GM19328 (cell line): ENCODE data around the gene SCN8A.

ENCODE experiments used
- ATAC-seq: cut with Tn5 transposase; IDR thresholded peaks from one replicate; pipeline ENCODE4 v1.9.1; 2021; ENCODE audit warnings: mild to moderate bottlenecking, moderate library complexity; ENCODE audit not compliant: unreplicated experiment

Gene SCN8A

DNA sequence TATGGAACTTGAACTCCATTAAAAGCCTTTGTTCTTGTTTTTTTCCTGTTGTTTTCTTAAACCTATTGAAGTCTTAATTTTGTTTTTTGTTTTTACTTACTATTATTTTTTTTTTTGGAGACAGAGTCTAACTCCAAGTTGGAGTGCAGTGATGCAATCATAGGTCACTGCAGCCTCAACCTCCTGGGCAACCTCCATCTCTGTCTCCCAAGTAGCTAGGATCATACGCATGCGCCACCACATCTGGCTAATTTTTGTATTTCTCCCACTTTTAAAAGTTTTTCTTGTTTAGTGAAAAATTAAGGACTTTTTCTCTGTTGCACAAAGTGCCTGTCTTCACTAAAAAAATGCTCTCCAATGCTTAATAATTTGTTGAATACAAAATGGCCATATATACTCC, 76.2 kb downstream of the SCN8A start:
- ATAC-seq, result no peak

DNA sequence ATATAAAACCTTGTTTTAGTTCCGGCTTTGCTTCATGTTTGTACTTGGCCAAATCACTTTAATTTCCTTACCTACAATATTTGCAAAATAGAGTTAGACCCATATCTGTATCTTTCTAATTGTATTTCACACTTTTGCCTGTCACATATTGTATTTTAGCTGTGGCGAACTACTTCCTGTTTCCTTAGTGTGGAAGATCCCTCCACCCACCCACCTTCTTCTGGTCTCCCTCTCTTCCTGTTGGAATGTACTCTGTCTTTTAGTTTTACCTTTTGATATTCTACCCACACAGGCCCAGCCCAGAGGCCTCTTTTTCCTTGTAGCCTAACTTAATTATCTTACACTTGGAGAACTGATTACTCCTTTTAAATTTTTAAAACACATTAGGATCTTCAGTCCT, 78.2 kb downstream of the SCN8A start:
- no peak for ATAC-seq

DNA sequence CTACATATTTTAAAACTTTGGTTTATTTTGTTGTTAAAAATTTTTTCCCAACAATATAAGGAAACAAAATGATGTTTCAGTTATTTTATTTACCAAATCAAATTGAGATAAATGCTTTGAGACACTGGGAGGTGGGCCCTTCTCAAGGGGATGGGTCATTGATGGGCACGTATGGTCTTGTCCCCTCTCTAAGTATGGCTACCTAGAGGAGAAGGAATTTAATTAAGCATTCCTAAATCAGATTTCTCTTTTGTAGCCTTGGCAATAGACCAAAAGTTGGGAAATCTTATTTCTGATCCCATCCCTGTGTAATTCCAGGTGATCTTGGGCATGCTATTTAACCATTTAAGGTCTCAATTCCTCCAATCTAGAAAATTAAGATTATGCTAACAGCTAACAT, 79.0 kb downstream of the SCN8A start:
- ATAC-seq, result no peak

DNA sequence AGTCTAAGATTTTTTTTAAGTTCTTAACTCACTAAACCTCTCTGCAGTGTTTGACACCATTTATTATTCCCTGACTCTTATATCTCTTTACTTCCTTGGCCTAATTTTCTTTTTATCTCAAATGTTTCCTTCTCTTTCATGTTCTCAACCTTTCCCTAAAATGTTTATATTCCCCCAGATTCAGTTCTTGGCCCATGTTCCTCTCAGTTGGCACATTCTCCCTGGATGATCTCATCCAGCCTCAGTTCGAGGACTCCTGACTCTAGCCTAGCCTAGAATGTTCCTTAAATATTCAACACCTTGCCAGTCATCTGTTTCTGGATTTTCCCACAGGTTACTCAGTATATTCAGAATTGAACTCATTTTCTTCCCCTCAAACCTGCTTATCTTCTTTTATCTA, 81.3 kb downstream of the SCN8A start:
- no peak for ATAC-seq

DNA sequence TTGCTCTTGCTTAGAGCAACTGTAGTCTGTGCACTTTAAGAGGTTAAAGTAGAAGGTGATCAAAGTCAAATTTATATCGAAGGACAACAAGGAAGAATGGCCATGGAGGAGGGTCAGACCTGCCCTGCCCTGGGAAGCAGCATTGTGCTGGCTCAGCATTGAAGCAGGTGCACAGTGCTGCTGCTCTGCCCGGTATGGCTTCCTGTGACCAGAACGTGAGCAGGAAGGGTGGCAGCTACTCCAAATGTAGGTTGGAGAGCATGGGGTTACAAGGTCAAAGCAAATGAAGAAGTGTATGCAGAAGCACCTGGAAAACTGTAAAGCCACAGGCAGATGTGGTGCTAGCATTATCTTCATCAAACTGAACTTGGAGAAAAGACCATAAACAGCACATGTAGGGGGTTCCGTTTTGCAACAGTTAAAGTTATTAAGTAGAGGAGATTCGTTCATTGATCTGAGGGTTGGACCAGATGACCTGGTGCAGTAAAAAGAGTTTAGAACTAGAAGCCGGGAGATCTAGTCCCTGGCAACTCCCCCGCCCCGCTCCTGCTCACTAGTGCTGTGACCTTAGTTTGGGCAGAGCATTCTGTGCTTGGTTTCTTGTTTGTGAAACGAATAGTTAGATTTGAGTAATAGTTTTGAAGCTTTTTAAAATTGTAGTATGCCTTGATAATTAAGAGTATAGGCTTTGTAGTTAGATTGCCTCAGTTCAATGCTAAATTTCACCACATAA, 84.2 kb downstream of the SCN8A start:
- ATAC-seq, result no peak

DNA sequence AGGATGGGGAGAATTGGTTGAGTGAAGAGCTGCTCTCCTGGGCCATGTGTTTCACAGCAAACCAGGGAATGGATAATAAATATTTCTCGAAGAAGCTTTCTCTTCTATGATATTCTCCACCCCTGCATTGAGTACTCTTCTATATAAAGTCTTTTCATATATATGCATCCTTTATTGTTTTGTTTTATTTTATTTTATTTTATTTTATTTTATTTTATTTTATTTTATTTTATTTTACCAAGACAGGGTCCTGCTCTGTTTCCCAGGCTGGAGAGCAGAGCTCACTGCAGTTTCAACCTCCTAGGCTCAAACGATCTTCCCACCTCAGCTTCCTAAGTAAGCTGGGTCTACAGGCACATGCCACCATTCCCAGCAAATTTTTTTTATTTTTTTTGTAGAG, 85.8 kb downstream of the SCN8A start:
- no peak for ATAC-seq

DNA sequence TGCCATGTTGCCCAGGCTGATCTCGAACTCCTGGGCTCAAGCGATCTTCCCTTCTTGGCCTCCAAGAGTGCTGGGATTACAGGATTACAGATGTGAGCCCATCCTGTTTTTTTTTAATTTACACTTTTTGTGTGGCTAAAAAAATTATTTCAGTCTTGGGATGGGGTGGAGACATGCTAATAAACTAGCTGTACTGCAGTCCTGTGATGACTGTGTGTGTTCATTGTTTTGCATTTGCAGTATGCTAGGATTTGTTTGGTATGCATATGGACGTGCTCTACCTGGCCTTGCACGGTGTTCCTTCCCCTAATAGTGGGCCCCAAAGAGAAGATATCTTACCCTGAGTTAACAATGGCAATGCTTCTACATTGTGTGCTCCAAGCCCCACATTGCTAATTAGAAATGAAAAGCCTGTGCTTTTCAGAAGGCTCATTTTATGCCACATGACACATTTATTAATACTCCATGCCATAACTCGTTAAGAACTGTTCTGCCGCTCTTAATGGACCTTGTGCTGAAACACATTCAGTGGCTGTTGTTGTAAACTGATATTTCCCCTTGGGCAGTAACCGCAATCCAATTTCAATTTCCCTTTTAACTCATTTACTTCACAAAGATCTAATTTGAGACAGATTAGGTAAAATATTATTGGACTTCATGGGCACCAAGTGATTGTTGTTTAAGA, 86.4 kb downstream of the SCN8A start:
- ATAC-seq, result no peak

DNA sequence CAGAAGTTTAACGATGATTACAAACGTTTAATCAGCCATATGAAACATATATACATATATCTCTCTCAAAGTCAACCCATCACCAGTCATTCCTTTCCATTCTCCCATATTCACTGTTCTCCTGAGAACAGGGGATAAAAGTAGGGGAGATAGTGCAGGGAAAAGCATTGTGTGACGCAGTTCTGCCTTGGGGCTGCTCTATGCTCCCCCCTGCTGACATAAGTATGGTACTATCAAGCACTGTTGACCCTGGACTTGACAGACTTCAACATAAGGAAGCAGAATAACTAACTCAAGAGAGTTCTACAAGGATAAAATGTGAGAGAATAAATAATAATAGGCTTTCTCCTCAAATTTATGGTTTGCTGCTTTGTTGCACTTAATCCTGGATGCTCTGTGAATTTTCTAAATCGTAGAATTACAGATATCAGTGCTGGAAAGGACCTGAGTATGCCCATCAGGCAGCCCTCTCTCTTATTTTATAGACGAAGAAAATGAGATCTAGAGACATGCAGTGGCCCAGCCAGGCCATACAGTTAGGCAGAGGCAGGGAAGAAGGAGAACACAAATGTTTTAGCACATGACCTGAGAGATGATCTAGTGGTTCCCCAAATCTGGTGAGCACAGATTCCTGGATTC, 87.2 kb downstream of the SCN8A start:
- no peak for ATAC-seq

DNA sequence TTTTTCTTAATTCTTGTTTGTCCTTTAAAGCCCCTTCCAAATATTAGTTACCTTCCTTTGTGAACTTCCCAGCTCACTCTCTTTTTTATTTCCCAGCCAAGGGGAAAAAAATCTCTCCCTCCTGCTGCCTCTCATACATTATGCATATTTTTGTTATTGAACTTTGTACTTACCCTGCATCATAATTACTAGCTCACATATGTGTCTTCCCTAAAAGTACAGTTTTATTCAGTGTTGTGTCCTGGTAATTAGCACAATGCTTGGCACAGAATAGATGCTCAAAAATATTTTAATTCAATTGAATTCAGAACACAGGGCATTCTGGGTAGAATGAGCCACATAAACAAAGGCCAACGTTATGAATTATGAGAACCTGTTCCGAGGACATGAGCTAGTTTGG, 91.9 kb downstream of the SCN8A start:
- no peak for ATAC-seq

DNA sequence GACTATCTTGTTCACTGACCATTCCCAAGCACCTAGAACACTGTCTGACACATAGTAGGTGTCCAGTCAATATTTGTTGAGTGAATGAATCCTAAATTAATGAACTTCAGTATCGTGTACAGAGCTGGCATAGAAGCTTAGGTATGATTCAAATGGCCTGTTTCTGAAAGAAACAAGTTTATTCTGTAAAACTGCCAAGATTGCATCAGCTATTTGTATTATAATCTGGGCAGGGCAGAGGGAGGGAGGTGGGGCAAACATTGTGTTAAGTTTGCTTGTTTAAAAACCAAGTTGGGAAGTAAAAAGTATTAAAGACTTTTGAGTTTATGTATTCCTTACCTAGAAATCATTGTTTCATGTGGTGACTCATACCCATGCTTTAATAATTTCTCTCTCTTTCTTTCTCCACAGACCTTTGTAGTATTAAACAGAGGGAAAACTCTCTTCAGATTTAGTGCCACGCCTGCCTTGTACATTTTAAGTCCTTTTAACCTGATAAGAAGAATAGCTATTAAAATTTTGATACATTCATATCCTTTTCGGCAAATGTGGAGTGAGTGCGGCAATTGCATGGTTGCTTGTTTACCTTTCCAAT, 92.8 kb downstream of the SCN8A start:
- ATAC-seq, result no peak

DNA sequence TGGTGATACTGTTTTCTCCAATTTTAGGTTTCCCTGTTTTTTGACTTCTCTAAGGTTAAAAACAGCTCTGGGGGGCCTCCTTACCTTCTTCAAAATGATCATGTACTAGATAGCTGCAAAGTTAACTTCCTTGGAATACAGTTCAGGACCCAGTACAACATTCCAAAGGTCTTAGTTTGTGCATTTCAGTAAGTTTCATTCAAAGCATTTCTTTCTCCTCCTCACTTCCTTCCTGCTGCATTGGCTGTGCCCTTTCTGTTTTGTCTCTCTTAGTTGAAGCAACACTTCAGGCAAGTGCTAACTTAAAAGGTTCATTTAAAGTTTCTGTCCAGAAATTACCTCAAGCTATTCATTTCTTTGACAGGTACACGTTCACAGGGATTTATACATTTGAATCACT, 95.7 kb downstream of the SCN8A start:
- ATAC-seq, result no peak

DNA sequence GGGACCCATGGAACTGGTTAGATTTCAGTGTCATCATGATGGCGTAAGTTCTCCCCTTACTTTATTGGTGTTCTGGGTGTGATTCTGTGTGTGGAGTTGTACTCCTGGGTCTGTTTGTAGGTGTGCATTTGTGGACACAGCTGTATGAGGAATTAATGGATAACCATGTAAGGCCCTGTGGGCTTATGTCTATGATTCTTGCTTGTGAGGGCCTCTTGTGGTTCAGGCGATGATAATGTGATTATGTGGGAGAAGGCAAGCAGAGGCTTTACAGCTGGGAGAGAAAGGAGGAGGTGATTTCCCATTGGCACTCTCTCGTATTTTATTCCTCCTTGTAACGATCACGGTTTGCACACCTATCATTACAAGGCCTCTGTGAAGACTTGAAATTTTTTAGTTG, 96.1 kb downstream of the SCN8A start:
- no peak for ATAC-seq

DNA sequence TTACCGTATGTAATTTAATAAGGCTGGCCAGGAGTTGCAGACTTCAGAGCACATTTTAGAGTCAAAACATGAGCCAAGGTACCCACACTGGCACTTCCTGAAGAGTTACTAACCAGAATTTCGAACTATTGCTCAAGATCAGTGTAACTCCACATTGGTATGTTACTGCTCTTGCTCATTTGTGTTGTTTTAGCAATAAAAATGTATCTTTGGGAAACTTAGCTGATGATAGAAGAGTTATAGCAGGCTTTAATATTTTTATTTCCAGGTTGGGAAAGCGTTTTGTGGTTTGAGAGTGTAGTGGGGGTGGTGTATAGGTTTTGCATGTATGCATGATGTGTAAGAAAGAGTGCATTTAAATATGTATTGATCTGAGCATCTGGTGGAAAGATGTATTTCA, 96.6 kb downstream of the SCN8A start:
- no peak for ATAC-seq

DNA sequence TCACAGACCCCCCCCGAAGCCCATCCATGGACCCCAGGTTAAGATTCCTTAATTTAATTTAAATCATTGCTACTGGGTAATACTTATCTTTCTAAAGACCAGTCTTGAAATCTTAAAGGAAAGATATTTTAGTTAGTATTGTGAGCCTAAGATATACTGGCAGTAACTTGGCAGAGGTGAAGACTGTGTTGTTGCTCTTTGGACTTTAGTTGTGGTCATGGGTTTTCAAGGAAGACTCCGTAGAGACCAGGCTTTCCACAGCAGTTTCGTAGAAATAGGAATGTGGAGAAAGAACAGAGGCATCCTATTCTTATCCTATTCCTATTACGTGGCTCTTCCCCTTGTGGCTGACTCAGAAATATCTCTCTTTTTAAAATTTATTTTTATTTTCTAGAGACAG, 99.0 kb downstream of the SCN8A start:
- ATAC-seq, result no peak

DNA sequence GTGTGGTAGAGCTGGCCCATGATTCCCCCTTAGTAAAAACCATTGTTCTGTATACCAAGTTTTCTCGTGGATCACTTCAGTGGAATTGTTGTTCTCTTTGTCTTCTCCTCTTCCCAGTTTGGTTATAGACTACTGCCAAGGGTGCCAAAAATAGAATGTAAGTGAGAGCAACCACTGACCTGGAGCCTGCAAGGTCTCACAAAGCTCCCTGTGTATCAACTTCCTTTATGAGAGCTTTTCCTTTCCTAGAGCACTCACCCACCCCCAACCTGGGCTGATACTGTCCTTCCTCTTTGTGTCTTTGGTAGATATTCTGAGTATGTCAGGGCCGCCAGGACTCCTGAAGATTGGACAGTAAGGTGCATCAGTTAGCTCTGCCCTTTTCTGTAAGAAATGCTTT, 101.0 kb downstream of the SCN8A start:
- ATAC-seq, result no peak

DNA sequence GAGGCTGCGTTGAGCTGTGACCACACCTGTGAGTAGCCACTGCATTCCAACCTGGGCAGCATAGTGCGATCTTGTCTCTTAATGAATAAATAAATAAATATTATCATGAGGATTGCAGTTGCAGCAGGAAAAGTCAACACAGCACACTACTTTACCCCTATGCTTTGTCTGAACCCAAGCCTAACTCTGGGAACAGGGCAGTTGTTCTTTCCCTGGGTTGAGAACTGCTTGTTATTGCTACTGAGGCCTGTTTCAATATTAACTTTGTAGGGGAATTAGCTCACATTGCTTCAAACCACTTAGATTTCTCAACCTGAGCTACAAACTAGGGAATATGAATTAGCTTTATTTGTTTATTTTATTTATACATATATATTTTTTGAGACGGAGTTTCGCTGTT, 102.5 kb downstream of the SCN8A start:
- ATAC-seq, result no peak

DNA sequence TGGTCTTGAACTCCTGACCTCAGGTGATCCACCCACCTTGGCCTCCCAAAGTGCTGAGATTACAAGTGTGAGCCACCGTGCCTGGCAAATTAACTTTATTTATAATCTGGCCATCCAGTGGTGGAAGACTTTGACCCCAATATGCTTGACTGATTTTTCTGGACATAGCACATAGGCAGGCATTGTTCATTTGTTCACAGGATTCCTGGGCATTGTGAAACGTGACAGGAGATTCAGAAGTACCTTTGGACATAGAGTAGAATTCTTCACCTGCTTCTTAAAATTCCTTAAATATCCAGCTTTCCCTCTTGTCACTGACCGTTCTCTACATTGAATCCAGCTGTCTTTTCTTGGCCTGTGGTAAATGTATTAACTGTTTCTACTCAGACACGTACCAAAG, 103.1 kb downstream of the SCN8A start:
- ATAC-seq, result no peak

DNA sequence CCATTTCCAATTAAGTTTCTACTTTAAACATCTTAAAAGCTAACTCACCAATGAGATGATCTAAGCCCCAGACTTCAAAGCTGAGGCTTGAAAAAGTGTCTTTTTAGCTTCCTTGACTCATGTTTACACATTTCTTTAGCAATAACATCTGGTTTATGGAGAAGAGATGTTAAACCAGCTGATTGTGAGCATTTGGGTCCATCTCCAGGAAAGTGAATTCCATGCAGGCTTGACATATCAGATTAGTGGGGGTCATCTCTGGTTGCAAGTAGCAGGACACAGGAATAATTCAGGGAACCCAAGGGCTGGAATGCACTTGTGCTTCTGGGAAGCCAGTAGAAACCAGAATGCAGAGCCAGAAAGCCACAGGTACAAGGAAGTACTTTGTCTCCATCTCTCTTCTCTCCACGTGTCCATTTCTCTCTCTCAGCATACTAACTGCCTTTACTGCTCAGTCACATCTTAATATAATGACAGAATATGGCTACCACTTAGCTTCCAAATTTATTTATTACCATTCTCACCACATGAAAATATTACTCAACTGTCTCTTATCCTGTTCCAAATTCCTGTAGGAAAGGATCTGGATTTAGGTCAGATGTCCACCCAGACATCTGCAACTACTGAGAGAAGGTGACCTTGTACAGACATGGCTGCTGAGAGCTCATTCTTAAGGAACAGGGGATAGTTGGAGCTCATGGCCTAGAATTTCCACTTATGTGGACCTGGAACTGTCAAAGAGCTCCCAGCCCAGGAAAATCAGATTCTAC, 104.4 kb downstream of the SCN8A start:
- ATAC-seq, result no peak

DNA sequence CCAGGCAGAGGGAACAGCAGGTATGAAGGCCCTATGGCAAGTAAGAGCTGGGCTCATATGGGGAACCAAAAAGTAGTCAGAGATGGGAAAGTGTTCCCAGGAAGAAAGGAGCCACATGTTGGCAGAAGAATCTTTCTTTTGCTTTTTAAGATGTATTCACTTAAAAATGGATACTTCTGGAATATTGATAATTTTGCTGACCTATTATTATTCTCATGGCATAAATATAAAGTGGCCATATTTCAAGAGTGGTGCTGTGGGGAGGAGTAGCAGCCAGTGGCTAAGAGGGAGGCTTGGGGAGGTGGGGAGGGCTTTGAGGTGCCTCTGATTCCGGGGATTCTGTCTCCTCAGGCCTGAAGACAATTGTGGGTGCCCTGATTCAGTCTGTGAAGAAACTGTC, 108.2 kb downstream of the SCN8A start:
- no peak for ATAC-seq

DNA sequence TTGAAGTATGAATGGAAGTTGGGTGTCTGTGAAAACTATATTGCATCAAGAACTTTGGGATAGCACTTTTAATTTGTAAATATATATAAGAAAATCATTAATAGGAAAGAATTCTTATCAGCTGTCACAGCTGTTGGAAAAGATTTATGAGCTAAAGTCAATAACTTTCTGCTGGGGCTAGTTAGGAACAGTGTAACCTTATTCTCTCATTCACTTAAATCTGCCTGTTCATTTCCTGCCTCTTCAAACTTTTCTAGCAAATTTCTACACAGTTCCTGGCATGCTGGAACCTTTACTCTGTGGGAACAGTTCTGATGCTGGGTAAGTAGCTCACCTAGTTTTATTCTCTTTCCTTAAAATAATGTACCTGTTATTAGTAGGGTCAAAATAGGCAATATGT, 109.9 kb downstream of the SCN8A start:
- ATAC-seq, result no peak

DNA sequence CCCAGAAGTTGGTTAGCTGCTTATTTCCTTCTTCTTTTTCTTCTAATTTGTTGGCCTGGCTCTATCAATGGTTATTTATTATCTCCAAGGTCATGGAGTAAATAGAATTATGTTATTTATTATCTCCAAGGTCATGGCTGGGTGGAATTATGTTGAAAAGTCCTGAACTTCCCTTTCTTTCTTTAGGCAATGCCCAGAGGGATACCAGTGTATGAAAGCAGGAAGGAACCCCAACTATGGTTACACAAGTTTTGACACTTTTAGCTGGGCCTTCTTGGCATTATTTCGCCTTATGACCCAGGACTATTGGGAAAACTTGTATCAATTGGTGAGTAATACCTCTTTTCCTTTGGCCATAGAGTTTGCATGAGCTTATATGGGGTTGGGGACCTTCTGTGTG, 111.6 kb downstream of the SCN8A start:
- no peak for ATAC-seq
